Activated CD4-positive, alpha-beta T cell treated with anti-CD3 and anti-CD28 coated beads, Interleukin-2, amount 50 U/mL, for 24 hours (primary cell): Measurements from ENCODE around the gene MAG.

Experiments
- DNase-seq, 2 donors: peaks; one replicate each; pipeline ENCODE4 v3.0.0-alpha.2; 2020; ENCODE audit warnings: low read depth in 1 of 2, low spot score in 1 of 2

MAG gene

GRCh38 chr19:35297515-35297848, 5.5 kb downstream of the MAG start:
- no peak for DNase-seq

GRCh38 chr19:35297922-35298321, 6.0 kb downstream of the MAG start:
- DNase-seq: no peak

GRCh38 chr19:35298561-35298972, 6.6 kb downstream of the MAG start:
- no peak for DNase-seq

- DNase-seq: no peak
These were observed 7.8 kb downstream of the MAG start for GRCh38 chr19:35299523-35300338.

GRCh38 chr19:35300339-35300649, 8.3 kb downstream of the MAG start:
- DNase-seq: no peak

GRCh38 chr19:35301961-35302360, 10.0 kb downstream of the MAG start:
- DNase-seq: no peak

- no peak for DNase-seq
These were observed 10.5 kb downstream of the MAG start for GRCh38 chr19:35302446-35302845.

GRCh38 chr19:35303357-35303915, 11.5 kb downstream of the MAG start:
- no peak for DNase-seq

GRCh38 chr19:35304036-35304435, 12.1 kb downstream of the MAG start:
- no peak for DNase-seq

GRCh38 chr19:35305181-35305580, 13.2 kb downstream of the MAG start:
- no peak for DNase-seq

GRCh38 chr19:35306473-35307246, 14.7 kb downstream of the MAG start:
- no peak for DNase-seq

GRCh38 chr19:35307931-35308330, 16.0 kb downstream of the MAG start:
- no peak for DNase-seq

GRCh38 chr19:35308910-35309309, 16.9 kb downstream of the MAG start:
- no peak for DNase-seq

- DNase-seq: no peak
These were observed 17.7 kb downstream of the MAG start for GRCh38 chr19:35309481-35310279.

GRCh38 chr19:35310331-35310730, 18.4 kb downstream of the MAG start:
- no peak for DNase-seq

GRCh38 chr19:35310811-35311465, 19.0 kb downstream of the MAG start:
- no peak for DNase-seq

- DNase-seq: no peak
These were observed 20.1 kb downstream of the MAG start for GRCh38 chr19:35311901-35312665.

GRCh38 chr19:35313587-35313986, 21.6 kb downstream of the MAG start:
- no peak for DNase-seq

- DNase-seq: no peak
These were observed 22.1 kb downstream of the MAG start for GRCh38 chr19:35314031-35314430.

GRCh38 chr19:35314858-35315470, 23.0 kb downstream of the MAG start:
- DNase-seq: no peak
